ENCODE measurements around the gene OPN3.

DNA sequence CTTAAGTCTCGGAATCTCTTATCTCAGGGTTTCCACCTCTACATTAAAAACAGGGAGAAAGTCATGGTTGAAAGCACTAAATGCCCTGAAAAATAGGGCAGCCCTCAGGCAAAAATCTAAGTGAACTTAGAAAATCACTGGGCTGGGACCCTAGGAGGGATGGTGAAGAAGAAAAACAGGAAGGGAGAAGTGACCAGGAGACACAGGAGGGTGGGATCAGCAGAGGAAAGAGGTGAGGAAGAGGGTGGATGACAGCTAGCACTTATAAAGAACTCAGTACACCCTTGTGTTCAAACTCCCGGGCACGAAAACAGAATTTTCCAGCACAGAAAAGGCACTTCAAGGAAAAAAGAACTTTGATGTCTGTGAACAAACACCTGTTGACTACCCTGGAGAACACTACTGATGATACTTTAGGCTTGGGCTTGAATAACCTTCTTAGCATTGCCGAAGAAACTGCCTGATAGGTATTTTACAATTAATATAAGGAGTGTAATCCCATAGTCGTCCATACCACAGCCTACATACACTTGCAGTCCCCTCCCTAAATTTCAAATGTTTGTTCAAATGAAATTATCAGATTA, 2.0 kb downstream of the OPN3 start:
- no peak for TF ChIP-seq GATA3 (IDR thresholded peaks at IDR 0.05; ENCODE audit: low read depth, low read length)
- no peak for TF ChIP-seq GATA2 (IDR thresholded peaks at IDR 0.05; ENCODE audit: low read depth, low read length)

Data from SH-SY5Y (cell line).